ENCODE measurements around the gene PRKRIP1.

DNA sequence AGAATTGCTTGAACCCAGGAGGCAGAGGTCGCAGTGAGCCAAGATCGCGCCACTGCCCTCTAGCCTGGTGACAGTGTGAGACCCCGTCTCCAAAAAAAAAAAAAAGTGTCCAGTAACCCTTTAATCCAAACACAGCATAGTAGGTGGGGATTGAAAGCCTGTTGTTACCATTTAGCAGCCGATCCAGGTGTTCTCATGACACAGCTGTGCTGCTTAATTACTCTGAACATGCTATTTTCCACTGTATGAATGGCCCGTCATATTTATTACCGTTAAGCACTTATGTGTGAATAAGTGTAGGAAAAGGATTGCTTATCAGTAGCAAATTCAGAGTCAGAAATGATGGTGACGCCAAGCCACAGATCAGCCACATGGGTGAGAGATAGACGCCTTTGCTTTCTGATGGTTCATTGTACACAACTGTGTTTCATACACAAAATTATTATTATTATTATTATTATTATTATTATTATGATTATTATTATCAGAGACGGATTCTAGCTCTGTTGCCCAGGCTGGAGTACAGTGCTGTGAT is 25.6 kb downstream of the PRKRIP1 start:
- TF ChIP-seq REST (IDR thresholded peaks at IDR 0.05; ENCODE audit: unreplicated experiment), result no peak
- TF ChIP-seq, protein P1, sequence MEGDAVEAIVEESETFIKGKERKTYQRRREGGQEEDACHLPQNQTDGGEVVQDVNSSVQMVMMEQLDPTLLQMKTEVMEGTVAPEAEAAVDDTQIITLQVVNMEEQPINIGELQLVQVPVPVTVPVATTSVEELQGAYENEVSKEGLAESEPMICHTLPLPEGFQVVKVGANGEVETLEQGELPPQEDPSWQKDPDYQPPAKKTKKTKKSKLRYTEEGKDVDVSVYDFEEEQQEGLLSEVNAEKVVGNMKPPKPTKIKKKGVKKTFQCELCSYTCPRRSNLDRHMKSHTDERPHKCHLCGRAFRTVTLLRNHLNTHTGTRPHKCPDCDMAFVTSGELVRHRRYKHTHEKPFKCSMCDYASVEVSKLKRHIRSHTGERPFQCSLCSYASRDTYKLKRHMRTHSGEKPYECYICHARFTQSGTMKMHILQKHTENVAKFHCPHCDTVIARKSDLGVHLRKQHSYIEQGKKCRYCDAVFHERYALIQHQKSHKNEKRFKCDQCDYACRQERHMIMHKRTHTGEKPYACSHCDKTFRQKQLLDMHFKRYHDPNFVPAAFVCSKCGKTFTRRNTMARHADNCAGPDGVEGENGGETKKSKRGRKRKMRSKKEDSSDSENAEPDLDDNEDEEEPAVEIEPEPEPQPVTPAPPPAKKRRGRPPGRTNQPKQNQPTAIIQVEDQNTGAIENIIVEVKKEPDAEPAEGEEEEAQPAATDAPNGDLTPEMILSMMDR (conservative IDR thresholded peaks at IDR 0.05; ENCODE audit: low read depth in 2 of 2), result no peak

Measured in GM23338 (cell line).